ENCODE data around the gene TAS2R10.

Gene TAS2R10

DNA sequence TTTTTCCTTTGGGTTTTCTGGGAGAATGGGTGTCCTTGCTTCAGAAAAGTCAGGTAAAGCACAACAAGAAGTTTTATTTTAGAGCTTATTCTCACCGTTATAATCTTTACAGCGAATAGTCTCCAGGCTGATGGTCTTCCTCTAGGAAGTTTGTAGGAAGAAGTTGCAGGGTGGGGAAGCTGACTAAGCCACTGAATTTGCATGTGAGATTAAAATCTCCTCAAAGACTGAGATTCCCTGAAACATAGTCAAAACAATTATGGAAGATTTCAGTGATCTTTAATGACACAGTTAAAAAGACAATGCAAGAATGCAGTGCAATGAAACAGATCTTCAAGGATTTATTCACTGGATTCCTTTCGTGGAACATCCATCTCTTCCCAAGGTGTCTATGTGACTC, 1.2 kb downstream of the TAS2R10 start:
- Histone ChIP-seq H3K9me2 (ENCODE audit: low read depth, low read length) (no peaks in the 10 kb centered on the region; the same call in 1 of the 2 replicates), H4K20me1 (ENCODE audit: insufficient read depth, low read length) (no peaks in the 10 kb centered on the region), H3F3A (ENCODE audit: insufficient read depth, low read length) (no peaks in the 10 kb centered on the region), H3K4me2 (ENCODE audit: low read length) (no peak overlapping the region), H3K4me1 (ENCODE audit: insufficient read depth, low read length, severe bottlenecking) (no peaks in the 10 kb centered on the region), H3K79me2 (ENCODE audit: insufficient read depth, low read length) (no peaks in the 10 kb centered on the region), H3K4me3 (ENCODE audit: low read depth, low read length, poor library complexity, severe bottlenecking) (no peak overlapping the region), H3K36me3 (ENCODE audit: insufficient read depth, low read length) (no peaks in the 10 kb centered on the region), H3K9ac (ENCODE audit: low read length) (no peak overlapping the region), H3K9me3 (ENCODE audit: low read length) (no peaks in the 10 kb centered on the region), H2AFZ (ENCODE audit: low read length) (no peak overlapping the region), H3K27ac (ENCODE audit: low read depth, low read length, poor library complexity, severe bottlenecking) (no peak overlapping the region), H3K27me3 (ENCODE audit: insufficient read depth, low read length) (no peaks in the 10 kb centered on the region)
- TF ChIP-seq, protein P1, sequence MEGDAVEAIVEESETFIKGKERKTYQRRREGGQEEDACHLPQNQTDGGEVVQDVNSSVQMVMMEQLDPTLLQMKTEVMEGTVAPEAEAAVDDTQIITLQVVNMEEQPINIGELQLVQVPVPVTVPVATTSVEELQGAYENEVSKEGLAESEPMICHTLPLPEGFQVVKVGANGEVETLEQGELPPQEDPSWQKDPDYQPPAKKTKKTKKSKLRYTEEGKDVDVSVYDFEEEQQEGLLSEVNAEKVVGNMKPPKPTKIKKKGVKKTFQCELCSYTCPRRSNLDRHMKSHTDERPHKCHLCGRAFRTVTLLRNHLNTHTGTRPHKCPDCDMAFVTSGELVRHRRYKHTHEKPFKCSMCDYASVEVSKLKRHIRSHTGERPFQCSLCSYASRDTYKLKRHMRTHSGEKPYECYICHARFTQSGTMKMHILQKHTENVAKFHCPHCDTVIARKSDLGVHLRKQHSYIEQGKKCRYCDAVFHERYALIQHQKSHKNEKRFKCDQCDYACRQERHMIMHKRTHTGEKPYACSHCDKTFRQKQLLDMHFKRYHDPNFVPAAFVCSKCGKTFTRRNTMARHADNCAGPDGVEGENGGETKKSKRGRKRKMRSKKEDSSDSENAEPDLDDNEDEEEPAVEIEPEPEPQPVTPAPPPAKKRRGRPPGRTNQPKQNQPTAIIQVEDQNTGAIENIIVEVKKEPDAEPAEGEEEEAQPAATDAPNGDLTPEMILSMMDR (IDR thresholded peaks at IDR 0.05; ENCODE audit: low read length): no peak
- no peak for TF ChIP-seq EZH2 (IDR thresholded peaks at IDR 0.05; ENCODE audit: borderline replicate concordance, low read length)

DNA sequence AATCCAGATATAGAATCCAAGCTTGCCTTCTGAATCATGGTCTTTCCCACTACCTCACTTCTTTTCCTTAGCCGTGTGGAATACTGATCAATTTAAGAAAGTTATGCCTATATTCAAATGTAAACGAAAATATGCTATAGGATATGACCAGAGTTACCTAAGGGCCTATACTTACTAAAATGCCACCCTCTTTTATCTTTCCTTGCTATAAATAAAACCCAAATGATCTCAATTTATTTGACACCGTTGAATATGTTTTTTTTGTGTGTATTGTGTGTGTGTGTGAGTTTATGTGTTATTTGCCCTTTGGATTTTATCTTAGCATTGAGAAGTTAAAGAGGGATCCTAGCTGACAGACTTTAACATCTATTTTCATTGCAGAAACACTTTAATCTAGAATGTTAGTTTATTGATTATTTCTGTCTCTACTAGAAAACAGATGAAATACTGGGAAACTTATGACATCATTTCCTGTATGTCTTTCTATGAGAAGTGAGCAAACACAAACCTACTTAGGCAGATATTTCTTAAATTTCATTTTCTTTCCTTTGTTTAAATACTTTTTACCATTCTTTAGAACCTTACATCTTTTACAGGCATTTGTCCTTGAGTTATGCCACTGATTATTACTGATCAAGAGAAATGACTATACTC, 14.1 kb downstream of the TAS2R10 start:
- H3K4me3 ChIP-seq (ENCODE audit: low read depth, low read length, poor library complexity, severe bottlenecking): no peak overlapping the region
- no peaks in the 10 kb centered on the region for H4K20me1 ChIP-seq (ENCODE audit: insufficient read depth, low read length)
- no peaks in the 10 kb centered on the region for H3K27me3 ChIP-seq (ENCODE audit: insufficient read depth, low read length)
- no peaks in the 10 kb centered on the region for H3K36me3 ChIP-seq (ENCODE audit: insufficient read depth, low read length)
- H3K9ac ChIP-seq (ENCODE audit: low read length): no peak overlapping the region
- TF ChIP-seq, protein P1 (IDR thresholded peaks at IDR 0.05; ENCODE audit: low read length): no peak
- no peak for TF ChIP-seq EZH2 (IDR thresholded peaks at IDR 0.05; ENCODE audit: borderline replicate concordance, low read length)
- no peak overlapping the region for H3K4me2 ChIP-seq (ENCODE audit: low read length)
- no peaks in the 10 kb centered on the region for H3K4me1 ChIP-seq (ENCODE audit: insufficient read depth, low read length, severe bottlenecking)
- no peaks in the 10 kb centered on the region for H3K9me3 ChIP-seq (ENCODE audit: low read length)
- no peaks in the 10 kb centered on the region for H3K9me2 ChIP-seq (ENCODE audit: low read depth, low read length)
- H3K79me2 ChIP-seq (ENCODE audit: insufficient read depth, low read length): no peaks in the 10 kb centered on the region
- no peak overlapping the region for H2AFZ ChIP-seq (ENCODE audit: low read length)
- H3K27ac ChIP-seq (ENCODE audit: low read depth, low read length, poor library complexity, severe bottlenecking): no peak overlapping the region
- no peaks in the 10 kb centered on the region for H3F3A ChIP-seq (ENCODE audit: insufficient read depth, low read length)

DNA sequence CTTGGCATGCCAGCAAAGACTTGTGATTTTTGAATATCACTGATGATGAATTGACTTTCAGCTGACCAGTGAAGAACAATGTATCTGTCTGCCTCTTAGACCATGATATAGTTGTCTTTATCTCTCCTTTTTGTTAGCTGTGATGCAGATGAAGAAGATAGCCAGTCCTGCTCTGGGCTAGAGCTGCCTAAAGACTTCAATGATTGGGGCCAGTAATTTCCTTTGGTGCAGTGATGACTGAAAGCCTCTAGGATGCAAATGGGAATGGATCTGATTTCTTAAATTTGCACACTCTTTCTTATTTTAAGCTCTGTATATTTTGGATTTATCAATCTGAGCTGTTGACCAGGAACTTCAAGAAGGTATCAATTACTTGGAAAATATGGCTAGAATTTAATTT, 16.1 kb downstream of the TAS2R10 start, which contains the start of gene TAS2R9:
TAS2R9 (minus strand) TSS at position 101 of the 400 bp plus-strand sequence; CDS start at position 8, 93 bp downstream.
- H4K20me1 ChIP-seq (ENCODE audit: insufficient read depth, low read length): no peaks in the 10 kb centered on the region
- H3F3A ChIP-seq (ENCODE audit: insufficient read depth, low read length): no peaks in the 10 kb centered on the region
- H3K4me2 ChIP-seq (ENCODE audit: low read length): no peak within 1 kb of the TSS
- no peak within 1 kb of the TSS for H3K27ac ChIP-seq (ENCODE audit: low read depth, low read length, poor library complexity, severe bottlenecking)
- no peaks in the 10 kb centered on the region for H3K79me2 ChIP-seq (ENCODE audit: insufficient read depth, low read length)
- H3K9me3 ChIP-seq (ENCODE audit: low read length): no peaks in the 10 kb centered on the region
- H2AFZ ChIP-seq (ENCODE audit: low read length): no peak within 1 kb of the TSS
- H3K4me1 ChIP-seq (ENCODE audit: insufficient read depth, low read length, severe bottlenecking): no peaks in the 10 kb centered on the region
- H3K9ac ChIP-seq (ENCODE audit: low read length): no peak within 1 kb of the TSS
- H3K4me3 ChIP-seq (ENCODE audit: low read depth, low read length, poor library complexity, severe bottlenecking): no peak within 1 kb of the TSS
- H3K27me3 ChIP-seq (ENCODE audit: insufficient read depth, low read length): no peaks in the 10 kb centered on the region
- H3K9me2 ChIP-seq (ENCODE audit: low read depth, low read length): no peaks in the 10 kb centered on the region
- TF ChIP-seq, protein P1 (IDR thresholded peaks at IDR 0.05; ENCODE audit: low read length): no peak
- no peak for TF ChIP-seq EZH2 (IDR thresholded peaks at IDR 0.05; ENCODE audit: borderline replicate concordance, low read length)
- H3K36me3 ChIP-seq (ENCODE audit: insufficient read depth, low read length): no peaks in the 10 kb centered on the region

Measured in OCI-LY1 (cell line).